Glutamatergic neuron (in vitro differentiated cells): Measurements from ENCODE around the gene HDAC4. TPM values are rescaled to one million over a fixed set of nuclear protein-coding genes. Genes with fewer than 3 reads are reported as not detected.

Experiments
- DNase-seq: peaks from one replicate; pipeline ENCODE4 v3.0.0; 2022
- H3K27ac Mint-ChIP-seq: one replicate; pipeline ENCODE4 v1.8.0; 2020; ENCODE audit warnings: mild to moderate bottlenecking, mixed read lengths, inconsistent platforms; ENCODE audit not compliant: unreplicated experiment
- H3K27me3 Mint-ChIP-seq: one replicate; pipeline ENCODE4 v1.8.0; 2020; ENCODE audit warnings: mild to moderate bottlenecking, moderate library complexity, mixed read lengths, inconsistent platforms; ENCODE audit not compliant: unreplicated experiment
- H3K36me3 Mint-ChIP-seq: one replicate; pipeline ENCODE4 v1.8.0; 2020; ENCODE audit warnings: mild to moderate bottlenecking, mixed read lengths, inconsistent platforms; ENCODE audit not compliant: unreplicated experiment
- H3K4me1 Mint-ChIP-seq: one replicate; pipeline ENCODE4 v1.8.0; 2020; ENCODE audit warnings: mild to moderate bottlenecking, low read depth, mixed read lengths, inconsistent platforms; ENCODE audit not compliant: unreplicated experiment
- H3K4me3 Mint-ChIP-seq: one replicate; pipeline ENCODE4 v1.8.0; 2020; ENCODE audit warnings: mild to moderate bottlenecking, mixed read lengths, inconsistent platforms; ENCODE audit not compliant: unreplicated experiment
- H3K9me3 Mint-ChIP-seq: one replicate; pipeline ENCODE4 v1.8.0; 2020; ENCODE audit warnings: mild to moderate bottlenecking, moderate library complexity, mixed read lengths, inconsistent platforms; ENCODE audit not compliant: unreplicated experiment
- CTCF ChIP-seq: fragments of 200-600 bp; sonication (generic); IDR thresholded peaks from one replicate; pipeline ENCODE4 v1.5.0; 2021; ENCODE audit not compliant: partially characterized antibody, unreplicated experiment
- total RNA-seq: library from RNA; stranded (reverse); fragmentation: NEBNext Ultra II Directional; extraction: Animal tissue kit (Norgen Biotek cat#: 25700); gene quantifications from one replicate; pipeline ENCODE4 v1.2.1, GENCODE V29; 2021; ENCODE audit not compliant: unreplicated experiment

HDAC4 gene
- total RNA-seq, 1 donor from 2014 or later = 90.6 TPM

- Mint-ChIP-seq H3K9me3 (peaks cover 17% of the 10 kb centered on the region), H3K27me3 (peaks cover 8% of the 10 kb centered on the region), H3K4me3 (no peak overlapping the region), H3K4me1 (peaks cover 6% of the 10 kb centered on the region), H3K27ac (no peak overlapping the region), H3K36me3 (no peaks in the 10 kb centered on the region)
- no peak for TF ChIP-seq CTCF
- peak; percentile 8 for DNase-seq
These were observed 245.6 kb downstream of the HDAC4 start for GRCh38 chr2:239154971-239155805.

- DNase-seq = peak; percentile 7
- Mint-ChIP-seq H3K4me3 (no peak overlapping the region), H3K27ac (no peak overlapping the region), H3K36me3 (no peaks in the 10 kb centered on the region), H3K4me1 (peaks cover 6% of the 10 kb centered on the region), H3K9me3 (peaks cover 17% of the 10 kb centered on the region), H3K27me3 (peaks cover 5% of the 10 kb centered on the region)
- no peak for TF ChIP-seq CTCF
These were observed 246.8 kb downstream of the HDAC4 start for GRCh38 chr2:239153806-239154591.

- peaks cover 3% of the 10 kb centered on the region for H3K27me3 Mint-ChIP-seq
- H3K4me1 Mint-ChIP-seq = peaks cover 6% of the 10 kb centered on the region
- H3K4me3 Mint-ChIP-seq = no peak overlapping the region
- DNase-seq = no peak
- peaks cover 12% of the 10 kb centered on the region for H3K9me3 Mint-ChIP-seq
- no peak for TF ChIP-seq CTCF
- H3K27ac Mint-ChIP-seq = no peak overlapping the region
- no peaks in the 10 kb centered on the region for H3K36me3 Mint-ChIP-seq
These were observed 247.9 kb downstream of the HDAC4 start for GRCh38 chr2:239152916-239153305.

- no peak overlapping the region for H3K4me3 Mint-ChIP-seq
- peaks cover 12% of the 10 kb centered on the region for H3K9me3 Mint-ChIP-seq
- TF ChIP-seq CTCF = no peak
- peak; percentile 10 for DNase-seq
- peaks cover 9% of the 10 kb centered on the region for H3K4me1 Mint-ChIP-seq
- no peak overlapping the region for H3K27ac Mint-ChIP-seq
- no peaks in the 10 kb centered on the region for H3K36me3 Mint-ChIP-seq
- peaks cover 3% of the 10 kb centered on the region for H3K27me3 Mint-ChIP-seq
These were observed 248.4 kb downstream of the HDAC4 start for GRCh38 chr2:239152239-239152915.
